Adrenal gland (tissue), 12 donors: ENCODE results near the gene ACTL9. TPM values are rescaled to one million over a fixed set of nuclear protein-coding genes. Genes with fewer than 3 reads are reported as not detected.

Experiments used
- DNase-seq, 7 donors: peaks; one replicate each; pipeline ENCODE4 v3.0.0-alpha.2; 2019 to 2020
- H3K27ac ChIP-seq, 5 donors: fragments of 200-600 bp; sonication (generic) in 4 of 5; 1 replicate in 3 of 5; 2 replicates in 2 of 5; pipeline versions ENCODE4 v1.5.1 to v1.8.0; 2016 to 2020; ENCODE audit warnings: mild to moderate bottlenecking in 1 of 5
- H3K27me3 ChIP-seq: fragments of 200-600 bp; 2 replicates; pipeline ENCODE4 v1.8.0; 2021
- H3K36me3 ChIP-seq, 2 donors: fragments of 200-600 bp; replicated peaks in 1 of 2; 1 replicate in 1 of 2; 2 replicates in 1 of 2; pipeline versions ENCODE4 v1.5.1 to v1.8.0; 2018 to 2022
- H3K4me1 ChIP-seq, 2 donors: fragments of 200-600 bp; replicated peaks in 1 of 2; 1 replicate in 1 of 2; 2 replicates in 1 of 2; pipeline versions ENCODE4 v1.5.1 to v1.8.0; 2018 to 2021
- H3K4me3 ChIP-seq, 4 donors: fragments of 200-600 bp; sonication (generic) in 3 of 4; one replicate each; pipeline ENCODE4 v1.5.1; 2016 to 2018
- H3K9me3 ChIP-seq, 3 donors: fragments of 200-600 bp; sonication (generic) in 1 of 3; replicated peaks in 1 of 3; 1 replicate in 2 of 3; 2 replicates in 1 of 3; pipeline versions ENCODE4 v1.5.1 to v1.8.0; 2016 to 2021
- CTCF ChIP-seq, 6 experiments: fragments of 450-650 bp in 4 of 6; fragments of 200-600 bp in 2 of 6; sonication (generic) in 1 of 6; IDR thresholded peaks; 1 replicate in 5 of 6; 2 replicates in 1 of 6; pipeline versions ENCODE4 v1.5.1 to v1.8.0; 2016 to 2021; ENCODE audit warnings: antibody characterized with exemption in 6 of 6, mild to moderate bottlenecking in 2 of 6, moderate library complexity in 1 of 6
- POLR2A ChIP-seq, 2 donors: fragments of 450-650 bp; IDR thresholded peaks; one replicate each; pipeline ENCODE4 v1.6.1; 2017; ENCODE audit warnings: antibody characterized with exemption in 2 of 2, mild to moderate bottlenecking in 2 of 2, moderate library complexity in 1 of 2
- WGBS, 4 donors: extraction: QIAGEN DNeasy Blood & Tissue Kit in 2 of 4; methylation state at CpG; one replicate each; pipeline versions ENCODE4 v1.1.5 to v1.1.7; 2013 to 2017; 5-methylcytosine and 5-hydroxymethylcytosine counted together
- intact Hi-C, 2 donors: fragments of 100-400 bp; cut with DNase I; formaldehyde crosslinking; loops; one replicate each; pipeline versions ENCODE4 v1.14.1 to v1.15.0; 2022 to 2023
- polyA plus RNA-seq, 3 donors: library from polyadenylated mRNA; stranded (reverse); fragments of 200-250 nt in 2 of 3; fragments of 350-450 nt in 1 of 3; fragmentation: Illumina TruSeq in 1 of 3; extraction: RNeasy Lipid Tissue Mini Kit (QIAGEN cat#74804) in 1 of 3; gene quantifications; one replicate each; pipeline ENCODE4 v1.2.3, GENCODE V29; 2013 to 2014
- total RNA-seq, 9 donors: library from RNA; depleted of rRNA in 4 of 9; stranded (reverse); fragments of >200 nt in 4 of 9; fragments of 120-200 nt in 1 of 9; fragmentation: NEBNext Ultra II Directional in 1 of 9; extraction: Animal tissue kit (Norgen Biotek cat#: 25700) in 1 of 9; gene quantifications; one replicate each; pipeline versions ENCODE4 v1.1.0 to v1.2.4, GENCODE V29; 2013 to 2023
- donor health status: healthy with polysubstance abuse.
- donor health status: Bipolar disorder and iron deficiency.
- donor health status: DM: yes; HTN: yes; CAD: no.
- donor health status: DM: no; HTN: no; CAD: no.
- donor health status: DM: no; HTN: no; CAD: no.
- donor health status: DM: yes; HTN: yes; CAD: no.

Gene ACTL9
- total and polyA plus RNA-seq, 12 donors = not detected

GRCh38 chr19:8678244-8678807 lies 20.3 kb downstream of the ACTL9 start:
- TF ChIP-seq POLR2A (IDR thresholded peaks at IDR 0.05) = no peak
- TF ChIP-seq CTCF (IDR thresholded peaks at IDR 0.05) = no peak
- no peaks in the 10 kb centered on the region for H3K36me3 ChIP-seq
- DNase-seq = no peak
- no peak overlapping the region for H3K4me3 ChIP-seq
- no peak overlapping the region for H3K27ac ChIP-seq
- H3K4me1 ChIP-seq = no peaks in the 10 kb centered on the region
- H3K27me3 ChIP-seq = no peaks in the 10 kb centered on the region
- H3K9me3 ChIP-seq = no peaks in the 10 kb centered on the region
- intact Hi-C loops = no loop called here

GRCh38 chr19:8675066-8675465 lies 23.5 kb downstream of the ACTL9 start:
- H3K9me3 ChIP-seq = no peaks in the 10 kb centered on the region
- 71 to 75% (median 73%) methylated on average over 3 of the region's 3 CpGs for WGBS, 4 donors
- intact Hi-C loops = no loop called here
- no peaks in the 10 kb centered on the region for H3K36me3 ChIP-seq
- H3K27ac ChIP-seq = no peak overlapping the region
- H3K27me3 ChIP-seq = no peaks in the 10 kb centered on the region
- TF ChIP-seq CTCF (IDR thresholded peaks at IDR 0.05) (no peak), POLR2A (IDR thresholded peaks at IDR 0.05) (no peak)
- DNase-seq = no peak
- no peak overlapping the region for H3K4me3 ChIP-seq
- no peaks in the 10 kb centered on the region for H3K4me1 ChIP-seq

- H3K4me3 ChIP-seq = no peak overlapping the region
- intact Hi-C loops = no loop called here
- H3K27ac ChIP-seq = no peak overlapping the region
- DNase-seq = no peak
- H3K4me1 ChIP-seq = no peaks in the 10 kb centered on the region
- WGBS, 4 donors = 67 to 82% (median 76%) methylated on average over 1 to 6 of the region's 6 CpGs
- no peaks in the 10 kb centered on the region for H3K27me3 ChIP-seq
- H3K9me3 ChIP-seq = no peaks in the 10 kb centered on the region
- no peaks in the 10 kb centered on the region for H3K36me3 ChIP-seq
- no peak for TF ChIP-seq CTCF (IDR thresholded peaks at IDR 0.05)
- TF ChIP-seq POLR2A (IDR thresholded peaks at IDR 0.05) = no peak
Measured at GRCh38 chr19:8673276-8673891, 25.2 kb downstream of the ACTL9 start.

GRCh38 chr19:8666814-8667405 lies 31.7 kb downstream of the ACTL9 start:
- Histone ChIP-seq H3K4me1 (no peaks in the 10 kb centered on the region), H3K9me3 (no peaks in the 10 kb centered on the region), H3K36me3 (no peaks in the 10 kb centered on the region), H3K4me3 (no peak overlapping the region), H3K27ac (no peak overlapping the region), H3K27me3 (no peaks in the 10 kb centered on the region)
- no peak for TF ChIP-seq POLR2A (IDR thresholded peaks at IDR 0.05)
- no peak for TF ChIP-seq CTCF (IDR thresholded peaks at IDR 0.05)
- DNase-seq = no peak
- intact Hi-C loops = no loop called here
- WGBS, 4 donors = 65 to 76% (median 73%) methylated on average over 9 of the region's 9 CpGs
